Hepatocyte (in vitro differentiated cells): ENCODE results near the gene APOBEC3F. TPM values are rescaled to one million over a fixed set of nuclear protein-coding genes. Genes with fewer than 3 reads are reported as not detected.
"Not testable (repeated sequence)": the region's sequence is repeated elsewhere in the genome, so short reads cannot be mapped to it uniquely, and the experiment has no call there.

Source experiments
- DNase-seq: peaks from one replicate; pipeline ENCODE4 v3.0.0-alpha.2; 2016; ENCODE audit warnings: low spot score
- H2AFZ ChIP-seq: fragments of 200-600 bp; sonication (generic); 2 replicates; pipeline ENCODE4 v1.6.0; 2016; ENCODE audit warnings: antibody characterized with exemption, mild to moderate bottlenecking
- H3K27ac ChIP-seq: fragments of 200-600 bp; sonication (generic); 2 replicates; pipeline ENCODE4 v1.5.1; 2016; ENCODE audit warnings: mild to moderate bottlenecking
- H3K27me3 ChIP-seq: fragments of 200-600 bp; sonication (generic); 2 replicates; pipeline ENCODE4 v1.6.1; 2016
- H3K36me3 ChIP-seq: fragments of 200-600 bp; sonication (generic); replicated peaks from 2 replicates; pipeline ENCODE4 v1.5.1; 2016; ENCODE audit warnings: low read depth; ENCODE audit not compliant: insufficient read depth
- H3K4me1 ChIP-seq: fragments of 200-600 bp; sonication (generic); 2 replicates; pipeline ENCODE4 v1.5.1; 2016; ENCODE audit warnings: mild to moderate bottlenecking, moderate library complexity; ENCODE audit not compliant: insufficient read depth
- H3K4me2 ChIP-seq: fragments of 200-600 bp; sonication (generic); 2 replicates; pipeline ENCODE4 v1.6.0; 2016
- H3K4me3 ChIP-seq: fragments of 200-600 bp; sonication (generic); 2 replicates; pipeline ENCODE4 v1.5.1; 2016; ENCODE audit warnings: mild to moderate bottlenecking
- H3K79me2 ChIP-seq: fragments of 200-600 bp; sonication (generic); 2 replicates; pipeline ENCODE4 v1.6.0; 2017; ENCODE audit warnings: mild to moderate bottlenecking
- H3K9me2 ChIP-seq: fragments of 200-600 bp; sonication (generic); replicated peaks from 2 replicates; pipeline ENCODE4 v1.6.0; 2017; ENCODE audit warnings: mild to moderate bottlenecking; ENCODE audit not compliant: insufficient read depth
- H3K9me3 ChIP-seq: fragments of 200-600 bp; sonication (generic); 2 replicates; pipeline ENCODE4 v1.5.1; 2016; ENCODE audit warnings: low read depth, mild to moderate bottlenecking
- H4K20me1 ChIP-seq: fragments of 200-600 bp; sonication (generic); 2 replicates; pipeline ENCODE4 v1.6.0; 2016; ENCODE audit warnings: mild to moderate bottlenecking; ENCODE audit not compliant: insufficient read depth, poor library complexity, severe bottlenecking
- CTCF ChIP-seq: fragments of 200-600 bp; sonication (generic); IDR thresholded peaks from 2 replicates; pipeline ENCODE4 v1.5.1; 2016; ENCODE audit warnings: antibody characterized with exemption, mild to moderate bottlenecking; ENCODE audit not compliant: poor library complexity
- EZH2 ChIP-seq: fragments of 200-600 bp; sonication (generic); IDR thresholded peaks from 2 replicates; pipeline ENCODE4 v1.6.1; 2016; ENCODE audit warnings: antibody characterized with exemption, mild to moderate bottlenecking, borderline replicate concordance
- EZH2phosphoT487 ChIP-seq: fragments of 200-600 bp; sonication (generic); IDR thresholded peaks from one replicate; pipeline ENCODE4 v1.6.1; 2018; ENCODE audit warnings: antibody characterized with exemption, mild to moderate bottlenecking, low read depth, moderate library complexity; ENCODE audit not compliant: unreplicated experiment, severe bottlenecking
- WGBS: methylation state at CpG from one replicate; pipeline ENCODE4 v1.1.6; 2016; ENCODE audit warnings: low lambda C conversion rate; ENCODE audit errors: missing lambda C conversion rate; 5-methylcytosine and 5-hydroxymethylcytosine counted together
- polyA plus RNA-seq: library from polyadenylated mRNA; unstranded; fragments of >200 nt; fragmentation: Nextera tagmentation; extraction: Ambion mirVana; gene quantifications from 2 replicates; pipeline ENCODE4 v1.2.1, GENCODE V29; 2016
- total RNA-seq: library from RNA; depleted of rRNA; stranded (reverse); fragments of >200 nt; gene quantifications from 2 replicates; pipeline ENCODE4 v1.2.3, GENCODE V29; 2014

APOBEC3F gene
- total and polyA plus RNA-seq, 2 experiments from 2014 or later, result 1.2 to 8.8 TPM

DNA sequence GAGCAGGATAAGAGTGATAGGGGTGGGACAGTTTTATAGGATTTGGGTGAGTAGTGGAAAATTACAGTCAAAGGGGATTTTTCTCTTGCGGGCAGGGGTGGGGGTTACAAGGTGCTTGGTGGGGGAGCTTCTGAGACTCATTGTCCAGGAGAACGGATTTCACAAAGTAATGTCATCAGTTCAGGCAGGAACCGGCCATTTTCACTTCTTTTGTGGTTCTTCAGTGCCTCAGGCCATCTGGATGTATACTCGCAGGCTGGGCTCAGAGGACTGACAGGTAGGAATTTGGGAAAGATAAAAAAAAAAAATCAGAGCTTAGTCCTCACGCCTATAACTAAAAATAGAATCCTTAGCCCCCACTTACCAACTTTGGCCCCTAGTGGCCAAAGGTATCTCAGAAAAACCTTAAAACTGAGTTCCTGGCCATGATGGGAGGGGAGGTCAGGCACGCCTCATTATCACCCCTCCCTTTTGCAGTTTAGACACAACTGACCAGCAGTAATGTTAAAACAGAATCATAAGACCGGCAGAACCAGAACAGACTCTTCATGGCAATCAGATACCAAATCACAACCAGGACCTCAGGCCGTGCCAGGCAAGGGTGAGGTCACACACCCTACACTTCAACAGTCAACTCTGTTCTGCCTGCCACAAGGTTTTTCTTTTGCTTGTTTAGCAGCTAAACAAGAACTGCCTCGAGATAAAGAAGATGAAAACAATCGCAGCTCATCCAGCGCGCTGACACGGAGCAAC, 27.5 kb downstream of the APOBEC3F start:
- H2AFZ ChIP-seq, result no peak overlapping the region
- no peak overlapping the region for H3K4me2 ChIP-seq
- no peak overlapping the region for H3K4me3 ChIP-seq
- WGBS, result 34% methylated on average over 13 of the region's 13 CpGs
- H3K79me2 ChIP-seq, result no peaks in the 10 kb centered on the region
- no peaks in the 10 kb centered on the region for H3K27me3 ChIP-seq
- H3K9me3 ChIP-seq, result no peaks in the 10 kb centered on the region
- no peaks in the 10 kb centered on the region for H3K36me3 ChIP-seq
- no peaks in the 10 kb centered on the region for H3K9me2 ChIP-seq
- no peaks in the 10 kb centered on the region for H4K20me1 ChIP-seq
- DNase-seq, result no peak
- H3K4me1 ChIP-seq, result no peaks in the 10 kb centered on the region
- H3K27ac ChIP-seq, result no peak overlapping the region
- TF ChIP-seq CTCF (no peak), EZH2phosphoT487 (no peak), EZH2 (no peak)

DNA sequence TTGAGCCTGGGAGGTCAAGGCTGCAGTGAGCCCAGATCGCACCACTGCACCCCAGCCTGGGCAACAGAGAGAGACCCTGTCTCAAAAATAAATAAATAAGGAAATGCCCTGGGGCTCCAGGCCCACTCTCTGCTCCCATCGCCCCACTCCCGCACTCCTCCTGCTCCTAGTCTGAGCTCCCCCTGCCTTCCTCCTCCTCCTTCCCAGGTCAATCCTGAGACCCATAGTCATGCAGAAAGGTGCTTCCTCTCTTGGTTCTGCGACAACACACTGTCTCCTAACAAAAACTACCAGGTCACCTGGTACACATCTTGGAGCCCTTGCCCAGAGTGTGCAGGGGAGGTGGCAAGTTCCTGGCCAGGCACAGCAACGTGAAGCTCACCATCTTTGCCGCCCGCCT, 29.5 kb downstream of the APOBEC3F start:
- no peak overlapping the region for H3K27ac ChIP-seq
- no peaks in the 10 kb centered on the region for H3K9me3 ChIP-seq
- 87% methylated on average over 7 of the region's 7 CpGs for WGBS
- no peak for DNase-seq
- no peaks in the 10 kb centered on the region for H3K4me1 ChIP-seq
- H3K36me3 ChIP-seq, result no peaks in the 10 kb centered on the region
- no peaks in the 10 kb centered on the region for H4K20me1 ChIP-seq
- H2AFZ ChIP-seq, result no peak overlapping the region
- H3K27me3 ChIP-seq, result no peaks in the 10 kb centered on the region
- no peaks in the 10 kb centered on the region for H3K79me2 ChIP-seq
- no peaks in the 10 kb centered on the region for H3K9me2 ChIP-seq
- TF ChIP-seq CTCF, result no peak
- TF ChIP-seq EZH2phosphoT487, result no peak
- no peak overlapping the region for H3K4me2 ChIP-seq
- no peak overlapping the region for H3K4me3 ChIP-seq

DNA sequence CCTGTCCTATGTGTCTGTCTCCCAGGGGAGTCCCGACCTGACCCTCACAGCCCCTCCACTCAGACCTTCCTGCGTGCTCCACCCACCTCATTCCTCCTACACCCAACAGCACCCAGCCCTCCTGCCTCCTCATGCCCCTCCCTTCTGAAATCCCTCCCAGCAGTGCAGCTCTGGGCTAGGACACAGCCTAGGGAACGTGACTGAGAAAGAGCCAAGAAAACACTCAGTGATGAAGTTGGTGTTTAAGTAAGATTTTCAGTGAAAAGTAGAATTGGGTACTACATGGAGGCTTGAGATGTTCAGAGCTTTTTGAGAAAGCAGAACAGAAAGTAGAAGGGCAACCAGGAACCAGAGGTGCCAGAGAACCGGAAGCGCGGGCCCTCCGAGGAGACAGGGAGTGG, 31.9 kb downstream of the APOBEC3F start:
- H3K27me3 ChIP-seq, DNase-seq, H3K9me3 ChIP-seq, H3K9me2 ChIP-seq, H2AFZ ChIP-seq, H3K27ac ChIP-seq, H4K20me1 ChIP-seq, H3K36me3 ChIP-seq, H3K4me2 ChIP-seq, H3K4me3 ChIP-seq, H3K4me1 ChIP-seq, H3K79me2 ChIP-seq: not testable (repeated sequence)
- 81% methylated on average over 7 of the region's 7 CpGs for WGBS

DNA sequence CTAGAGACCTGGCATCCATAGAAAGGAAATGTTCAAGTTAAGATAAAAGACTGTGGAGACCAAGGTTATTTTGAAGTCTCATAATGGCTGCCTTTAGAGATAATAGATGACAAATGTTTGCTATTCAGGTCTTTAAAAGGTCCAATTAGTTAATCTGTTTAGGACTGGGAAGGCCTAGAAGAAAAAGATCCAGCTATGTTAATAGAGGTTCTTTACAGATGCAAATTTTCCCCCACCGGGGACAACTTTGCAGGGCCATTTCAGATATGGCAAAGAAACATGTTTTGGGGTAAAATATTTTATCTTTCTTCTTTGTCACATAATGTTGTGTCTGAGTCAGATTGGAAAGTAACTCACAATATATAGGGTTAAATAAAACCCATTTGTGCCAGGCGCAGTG, 33.3 kb downstream of the APOBEC3F start:
- H3K4me2 ChIP-seq, result no peak overlapping the region
- no peak for DNase-seq
- H3K4me3 ChIP-seq, result no peak overlapping the region
- no peaks in the 10 kb centered on the region for H3K79me2 ChIP-seq
- no peaks in the 10 kb centered on the region for H3K36me3 ChIP-seq
- TF ChIP-seq EZH2phosphoT487 (no peak), CTCF (no peak), EZH2 (no peak)
- H3K9me3 ChIP-seq, result no peaks in the 10 kb centered on the region
- H3K4me1 ChIP-seq, result no peaks in the 10 kb centered on the region
- H3K27ac ChIP-seq, result no peak overlapping the region
- no peaks in the 10 kb centered on the region for H4K20me1 ChIP-seq
- 48% methylated on average over 2 of the region's 2 CpGs for WGBS
- no peaks in the 10 kb centered on the region for H3K27me3 ChIP-seq
- H2AFZ ChIP-seq, result no peak overlapping the region
- no peaks in the 10 kb centered on the region for H3K9me2 ChIP-seq

GRCh38 chr22:39076155-39077025, 35.7 kb downstream of the APOBEC3F start:
- DNase-seq, H2AFZ ChIP-seq, H3K27me3 ChIP-seq, H3K27ac ChIP-seq, H3K79me2 ChIP-seq, H3K4me1 ChIP-seq, H3K4me3 ChIP-seq, H3K9me3 ChIP-seq, H4K20me1 ChIP-seq, H3K36me3 ChIP-seq, H3K9me2 ChIP-seq: not testable (repeated sequence)
- H3K4me2 ChIP-seq, result peak overlapping the region; percentile 74
- 28% methylated on average over 22 of the region's 24 CpGs for WGBS
